Effector memory CD4-positive, alpha-beta T cell (primary cell): ENCODE results near the gene CDK5RAP2.
"Not testable (repeated sequence)": the region's sequence is repeated elsewhere in the genome, so short reads cannot be mapped to it uniquely, and the experiment has no call there.

ENCODE experiments used
- DNase-seq, 3 donors: peaks; one replicate each; pipeline ENCODE4 v3.0.0-alpha.2; 2020
- H3K27ac ChIP-seq: 2 replicates; pipeline ENCODE4 v1.7.0; 2013; ENCODE audit warnings: mild to moderate bottlenecking, low read length, moderate library complexity; ENCODE audit not compliant: insufficient read depth, poor library complexity, severe bottlenecking
- H3K27me3 ChIP-seq: replicated peaks from 2 replicates; pipeline ENCODE4 v1.7.0; 2013; ENCODE audit warnings: mild to moderate bottlenecking, low read length; ENCODE audit not compliant: insufficient read depth, control insufficient read depth, poor library complexity, severe bottlenecking
- H3K36me3 ChIP-seq: 2 replicates; pipeline ENCODE4 v1.7.0; 2013; ENCODE audit warnings: mild to moderate bottlenecking, low read length, moderate library complexity; ENCODE audit not compliant: control insufficient read depth, insufficient read depth
- H3K4me1 ChIP-seq: 2 replicates; pipeline ENCODE4 v1.7.0; 2013; ENCODE audit warnings: low read length, mild to moderate bottlenecking; ENCODE audit not compliant: control insufficient read depth, insufficient read depth, poor library complexity, severe bottlenecking
- H3K4me3 ChIP-seq: 2 replicates; pipeline ENCODE4 v1.7.0; 2013; ENCODE audit warnings: low read length, low read depth, mild to moderate bottlenecking; ENCODE audit not compliant: insufficient read depth, poor library complexity, severe bottlenecking
- H3K9me3 ChIP-seq: 2 replicates; pipeline ENCODE4 v1.7.0; 2013; ENCODE audit warnings: mild to moderate bottlenecking, low read length, moderate library complexity; ENCODE audit not compliant: control insufficient read depth

The CDK5RAP2 gene

DNA sequence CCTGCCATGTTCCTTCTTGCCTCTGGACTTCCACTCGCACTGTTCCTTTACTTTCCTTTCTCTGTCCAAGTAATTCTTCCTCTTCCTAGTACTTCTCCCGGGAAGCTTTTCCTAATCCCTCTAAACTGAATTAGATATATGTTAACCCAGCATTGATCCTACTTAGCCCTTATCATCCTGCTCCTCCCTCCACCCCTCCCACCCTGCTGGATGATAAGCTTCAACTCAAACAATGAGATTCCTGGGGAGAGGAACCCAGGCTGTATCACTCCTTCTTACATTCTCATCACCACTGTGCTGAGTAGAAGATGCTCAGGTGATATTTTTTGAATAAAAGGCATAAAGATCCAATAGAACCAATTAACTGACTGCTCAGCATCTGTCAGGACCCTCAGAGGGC is 45.7 kb downstream of the CDK5RAP2 start:
- no peak overlapping the region for H3K27ac ChIP-seq
- no peaks in the 10 kb centered on the region for H3K4me1 ChIP-seq
- H3K27me3 ChIP-seq = no peaks in the 10 kb centered on the region
- DNase-seq = no peak
- H3K9me3 ChIP-seq = no peaks in the 10 kb centered on the region
- no peak overlapping the region for H3K4me3 ChIP-seq
- H3K36me3 ChIP-seq = peaks cover 80% of the 10 kb centered on the region

DNA sequence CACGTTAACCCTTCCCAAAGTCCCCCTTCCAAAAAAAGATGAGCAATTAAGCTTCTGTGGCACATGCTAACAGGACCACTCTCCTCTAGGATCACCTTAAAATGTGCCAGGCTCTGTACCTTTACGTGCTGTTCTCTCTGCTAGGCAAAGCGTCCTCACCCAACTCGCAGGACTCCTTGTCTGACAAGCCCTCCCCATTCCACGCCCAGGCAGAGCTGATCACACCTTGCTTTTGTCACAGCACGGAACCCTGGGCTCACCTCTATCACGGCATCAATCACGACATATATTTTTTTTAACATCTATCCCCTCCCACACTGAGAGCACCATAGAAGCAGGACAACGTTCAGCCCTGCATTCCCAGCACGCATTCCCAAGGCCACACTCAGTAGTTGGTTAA is 47.1 kb downstream of the CDK5RAP2 start:
- Histone ChIP-seq H3K4me3 (no peak overlapping the region), H3K36me3 (peaks cover 83% of the 10 kb centered on the region), H3K27me3 (no peaks in the 10 kb centered on the region), H3K27ac (no peak overlapping the region), H3K9me3 (no peaks in the 10 kb centered on the region), H3K4me1 (no peaks in the 10 kb centered on the region)
- DNase-seq = no peak

DNA sequence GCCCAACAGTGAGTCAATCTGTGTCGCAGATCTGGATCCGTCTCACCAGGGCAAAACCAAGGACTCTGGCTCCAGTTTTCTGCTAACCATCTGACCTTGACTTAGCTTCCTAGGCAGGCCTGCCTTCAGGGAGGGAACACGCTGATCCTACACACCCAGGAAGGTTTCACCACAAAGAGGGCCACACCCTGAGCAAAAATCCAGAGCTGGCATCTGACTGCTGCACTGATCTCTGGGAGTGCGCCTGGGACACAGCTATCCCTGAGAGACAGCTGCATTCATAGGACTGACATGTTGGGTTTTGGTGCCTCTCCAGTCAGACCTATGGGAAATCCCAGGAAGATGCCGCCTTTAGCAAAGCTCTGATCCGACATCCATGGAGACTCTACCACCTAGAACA is 47.5 kb downstream of the CDK5RAP2 start:
- Histone ChIP-seq H3K36me3 (peaks cover 83% of the 10 kb centered on the region), H3K27ac (no peak overlapping the region), H3K4me3 (no peak overlapping the region)

DNA sequence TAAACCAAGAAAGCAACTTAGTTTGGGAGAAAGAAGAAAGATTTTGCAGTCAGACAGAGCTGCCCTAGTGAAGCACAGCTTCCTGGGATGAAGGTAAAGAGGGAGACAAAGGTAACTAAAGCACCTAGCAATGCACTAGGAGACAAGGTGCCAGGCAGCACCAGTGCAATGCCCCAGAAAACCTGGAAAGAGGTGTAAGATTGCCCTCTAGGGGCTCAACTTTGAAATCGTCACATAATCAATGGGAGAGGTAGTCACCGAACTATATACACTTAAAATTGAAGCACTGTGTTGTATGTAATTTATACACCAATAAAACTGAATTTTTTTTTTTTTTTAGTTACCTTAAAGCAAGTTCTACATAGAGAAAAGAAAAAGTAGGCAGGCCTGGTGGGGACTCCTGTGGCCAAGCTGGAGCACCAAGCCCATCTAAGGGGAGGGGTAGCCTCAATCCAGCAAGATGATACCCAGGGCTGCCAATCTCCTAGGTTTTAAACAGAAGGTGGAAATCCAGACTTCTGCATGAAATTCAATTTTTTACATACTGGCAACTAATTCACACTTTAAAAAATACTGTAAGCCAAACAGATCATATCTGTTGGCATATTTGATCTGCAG is 48.2 kb downstream of the CDK5RAP2 start:
- H3K9me3 ChIP-seq = no peaks in the 10 kb centered on the region
- no peak for DNase-seq
- peaks cover 82% of the 10 kb centered on the region for H3K36me3 ChIP-seq
- no peaks in the 10 kb centered on the region for H3K27me3 ChIP-seq
- H3K4me1 ChIP-seq = no peaks in the 10 kb centered on the region
- H3K27ac ChIP-seq = no peak overlapping the region
- H3K4me3 ChIP-seq = no peak overlapping the region

More for the DNA sequence above, 47.5 kb downstream of the CDK5RAP2 start:
- no peaks in the 10 kb centered on the region for H3K9me3 ChIP-seq
- H3K27me3 ChIP-seq = no peaks in the 10 kb centered on the region
- H3K4me1 ChIP-seq = no peaks in the 10 kb centered on the region
- no peak for DNase-seq

DNA sequence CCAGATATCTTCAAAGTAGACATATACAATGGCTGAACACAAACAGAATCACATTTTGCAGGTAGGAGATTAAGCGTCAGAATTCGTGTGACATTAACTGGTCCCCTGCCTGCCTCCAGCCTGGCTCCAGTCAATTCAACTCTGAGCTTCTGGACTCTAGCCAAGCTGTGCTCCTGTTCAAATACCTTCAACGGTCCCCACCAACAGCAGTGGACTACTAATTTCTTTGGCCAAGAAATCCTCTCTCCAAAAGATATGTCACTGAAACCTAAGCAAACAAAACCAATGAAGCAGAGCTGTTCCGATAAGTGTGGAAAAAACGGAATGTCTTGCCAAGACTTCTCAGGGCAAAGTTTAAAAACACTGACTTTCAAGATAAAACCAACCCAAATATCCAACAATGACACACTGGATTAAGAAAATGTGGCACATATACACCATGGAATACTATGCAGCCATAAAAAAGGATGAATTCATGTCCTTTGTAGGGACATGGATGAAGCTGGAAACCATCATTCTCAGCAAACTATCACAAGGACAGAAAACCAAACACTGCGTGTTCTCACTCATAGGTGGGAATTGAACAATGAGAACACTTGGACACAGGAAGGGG is 49.6 kb downstream of the CDK5RAP2 start:
- not testable (repeated sequence) for H3K9me3 ChIP-seq, H3K27me3 ChIP-seq, DNase-seq, H3K4me1 ChIP-seq, H3K4me3 ChIP-seq, H3K27ac ChIP-seq
- H3K36me3 ChIP-seq = peaks cover 79% of the 10 kb centered on the region

DNA sequence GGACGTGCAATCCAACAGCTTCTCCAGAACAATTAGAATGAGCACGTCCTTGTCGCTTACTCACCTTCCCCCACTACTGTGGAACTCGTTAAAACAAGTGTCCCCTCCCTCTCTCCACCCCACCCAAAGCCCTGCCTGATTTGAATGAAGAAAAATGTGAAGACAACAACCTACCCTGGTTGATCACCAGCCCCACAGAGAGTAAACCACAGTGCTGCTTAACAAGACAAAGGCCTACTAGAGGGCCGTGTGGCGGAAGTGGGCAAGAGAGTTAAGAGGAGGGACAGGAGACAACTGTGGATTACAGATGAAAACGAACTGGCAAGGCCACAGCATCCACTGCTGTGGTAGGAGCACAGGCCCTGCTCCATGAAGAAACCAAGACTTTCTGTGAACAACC is 51.1 kb downstream of the CDK5RAP2 start:
- Histone ChIP-seq H3K9me3 (no peaks in the 10 kb centered on the region), H3K4me3 (no peak overlapping the region), H3K27me3 (no peaks in the 10 kb centered on the region), H3K4me1 (no peaks in the 10 kb centered on the region), H3K27ac (no peak overlapping the region), H3K36me3 (peaks cover 77% of the 10 kb centered on the region)
- DNase-seq = no peak

DNA sequence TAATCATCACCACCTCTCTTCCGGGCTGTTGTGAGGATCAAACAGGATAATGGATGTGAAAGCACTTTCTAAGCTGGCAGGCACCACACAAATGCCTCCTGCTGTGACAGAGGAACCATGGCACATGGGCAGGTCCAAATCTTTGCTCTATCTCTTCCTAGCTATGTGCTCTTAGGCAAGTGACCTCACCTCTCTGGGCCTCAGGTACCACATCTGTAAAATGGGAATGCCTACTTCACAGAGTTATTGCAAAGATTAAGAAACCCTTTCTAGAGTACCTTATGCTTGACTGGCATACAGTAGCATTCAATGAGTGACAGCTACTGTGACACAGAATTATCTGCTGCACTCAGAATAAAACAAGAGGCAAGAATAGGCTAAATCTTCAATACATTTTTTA is 51.6 kb downstream of the CDK5RAP2 start:
- Histone ChIP-seq H3K27me3 (no peaks in the 10 kb centered on the region), H3K4me1 (no peaks in the 10 kb centered on the region), H3K4me3 (no peak overlapping the region), H3K36me3 (peaks cover 81% of the 10 kb centered on the region), H3K9me3 (no peaks in the 10 kb centered on the region), H3K27ac (no peak overlapping the region)
- DNase-seq = no peak

DNA sequence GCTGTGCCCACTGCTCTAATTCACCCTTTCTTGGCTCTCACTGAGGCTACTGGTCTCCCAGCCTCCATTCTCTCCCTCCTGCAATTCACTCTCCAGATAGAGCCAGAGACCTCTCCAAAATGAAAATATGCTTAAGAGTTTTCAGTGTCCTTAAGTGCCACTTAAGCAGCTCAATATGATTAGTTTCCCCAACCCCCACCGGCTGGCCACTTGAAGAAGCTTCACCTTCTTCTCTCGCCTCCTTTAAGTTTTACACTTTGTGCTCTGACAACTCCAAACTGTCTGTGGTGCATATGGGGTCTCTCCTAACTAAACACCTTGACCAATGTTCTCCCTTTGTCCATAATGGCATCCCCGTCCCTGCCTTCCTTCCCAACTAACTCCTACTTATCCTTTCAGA is 53.4 kb downstream of the CDK5RAP2 start:
- no peaks in the 10 kb centered on the region for H3K27me3 ChIP-seq
- no peak for DNase-seq
- H3K27ac ChIP-seq = no peak overlapping the region
- no peaks in the 10 kb centered on the region for H3K9me3 ChIP-seq
- H3K36me3 ChIP-seq = peaks cover 66% of the 10 kb centered on the region
- no peak overlapping the region for H3K4me3 ChIP-seq
- no peaks in the 10 kb centered on the region for H3K4me1 ChIP-seq

DNA sequence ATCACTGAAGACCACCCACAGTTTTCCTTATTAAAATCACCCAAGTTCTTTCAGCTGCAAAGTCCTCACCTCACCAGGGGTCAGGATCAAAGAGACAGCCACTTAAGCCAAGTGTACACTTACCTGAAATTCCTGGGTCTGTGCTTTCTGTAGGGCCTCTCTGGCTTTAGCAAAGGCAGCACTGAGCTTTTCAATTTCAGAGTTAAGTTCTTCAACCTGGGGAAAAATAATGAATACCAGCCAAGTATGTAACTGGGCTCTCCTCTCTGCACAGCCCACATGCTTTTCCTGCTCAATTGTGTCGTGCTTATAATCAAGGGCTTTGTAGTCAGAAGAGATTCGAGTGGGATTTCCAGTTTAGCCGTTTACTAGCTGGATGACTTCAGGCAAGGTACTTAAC is 55.1 kb downstream of the CDK5RAP2 start:
- H3K9me3 ChIP-seq = no peaks in the 10 kb centered on the region
- H3K4me1 ChIP-seq = no peaks in the 10 kb centered on the region
- DNase-seq = no peak
- H3K27ac ChIP-seq = no peak overlapping the region
- H3K27me3 ChIP-seq = no peaks in the 10 kb centered on the region
- H3K36me3 ChIP-seq = peaks cover 65% of the 10 kb centered on the region
- no peak overlapping the region for H3K4me3 ChIP-seq

DNA sequence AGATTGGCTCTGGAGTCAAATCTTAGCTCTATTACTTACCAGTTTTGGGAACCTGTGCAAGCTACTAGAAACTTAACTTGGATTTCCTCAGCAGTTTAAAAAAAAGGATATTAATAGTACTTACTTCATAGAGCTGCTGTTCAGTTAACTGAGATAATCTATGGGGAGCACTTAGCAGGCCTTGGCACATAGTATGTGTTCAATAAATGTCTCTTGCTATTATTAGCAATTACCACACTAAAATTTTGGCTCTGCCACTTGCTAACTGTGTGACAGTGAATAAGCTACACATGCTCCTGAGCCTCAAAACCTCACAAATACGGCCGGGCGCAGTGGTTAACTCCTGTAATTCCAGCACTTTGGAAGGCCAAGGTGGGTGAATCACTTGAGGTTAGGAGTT is 55.9 kb downstream of the CDK5RAP2 start:
- DNase-seq = no peak
- H3K36me3 ChIP-seq = peaks cover 57% of the 10 kb centered on the region
- H3K9me3 ChIP-seq = no peaks in the 10 kb centered on the region
- H3K4me1 ChIP-seq = no peaks in the 10 kb centered on the region
- H3K4me3 ChIP-seq = no peak overlapping the region
- H3K27me3 ChIP-seq = no peaks in the 10 kb centered on the region
- H3K27ac ChIP-seq = no peak overlapping the region
